Suprapubic skin (tissue), 4 donors: ENCODE measurements around the gene RAB44. TPM values are rescaled to one million over a fixed set of nuclear protein-coding genes. Genes with fewer than 3 reads are reported as not detected.
"Not testable (repeated sequence)": the region's sequence is repeated elsewhere in the genome, so short reads cannot be mapped to it uniquely, and the experiment has no call there.

Experiments used
- DNase-seq, 2 donors: peaks; one replicate each; pipeline ENCODE4 v3.0.0-alpha.2; 2019; ENCODE audit warnings: low spot score in 2 of 2
- H3K27ac ChIP-seq: fragments of 200-600 bp; sonication (generic); one replicate; pipeline ENCODE4 v1.5.1; 2019
- H3K27me3 ChIP-seq: fragments of 200-600 bp; sonication (generic); one replicate; pipeline ENCODE4 v1.5.1; 2019
- H3K36me3 ChIP-seq: fragments of 200-600 bp; sonication (generic); one replicate; pipeline ENCODE4 v1.5.1; 2019
- H3K4me1 ChIP-seq: fragments of 200-600 bp; sonication (generic); one replicate; pipeline ENCODE4 v1.5.1; 2019
- H3K4me3 ChIP-seq: fragments of 200-600 bp; sonication (generic); one replicate; pipeline ENCODE4 v1.5.1; 2019; ENCODE audit warnings: mild to moderate bottlenecking
- H3K9me3 ChIP-seq: fragments of 200-600 bp; sonication (generic); one replicate; pipeline ENCODE4 v1.5.1; 2019
- CTCF ChIP-seq, 2 donors: fragments of 200-600 bp in 1 of 2; fragments of 450-650 bp in 1 of 2; sonication (generic) in 1 of 2; IDR thresholded peaks; one replicate each; pipeline ENCODE4 v1.5.1; 2016 to 2019; ENCODE audit warnings: antibody characterized with exemption in 2 of 2, mild to moderate bottlenecking in 1 of 2, moderate library complexity in 1 of 2
- EP300 ChIP-seq: sonication (generic); formaldehyde crosslinking; IDR thresholded peaks from one replicate; pipeline ENCODE4 v1.6.1; 2017; ENCODE audit warnings: antibody characterized with exemption
- POLR2A ChIP-seq, 2 donors: fragments of 450-650 bp; IDR thresholded peaks; one replicate each; pipeline ENCODE4 v1.6.1; 2017; ENCODE audit warnings: antibody characterized with exemption in 2 of 2, mild to moderate bottlenecking in 2 of 2, moderate library complexity in 2 of 2
- POLR2AphosphoS5 ChIP-seq, 3 donors: sonication (generic); formaldehyde crosslinking; IDR thresholded peaks; one replicate each; pipeline ENCODE4 v1.6.1; 2017; ENCODE audit warnings: antibody characterized with exemption in 3 of 3
- WGBS: methylation state at CpG from one replicate; pipeline ENCODE4 v1.1.5; 2018; 5-methylcytosine and 5-hydroxymethylcytosine counted together
- total RNA-seq, 4 donors: library from RNA; depleted of rRNA; stranded (reverse); fragments of >200 nt; gene quantifications; one replicate each; pipeline ENCODE4 v1.1.0, GENCODE V29; 2016

RAB44 gene
- total RNA-seq, 4 donors from 2014 or later: 0.16 to 1.1 (median 0.17) TPM; not detected in 1

- TF ChIP-seq CTCF (IDR thresholded peaks at IDR 0.05) (no peak), EP300 (no peak), POLR2A (IDR thresholded peaks at IDR 0.05) (no peak), POLR2AphosphoS5 (IDR thresholded peaks at IDR 0.05) (no peak)
- DNase-seq: no peak
- Histone ChIP-seq H3K9me3 (no peaks in the 10 kb centered on the region), H3K27ac (no peak overlapping the region), H3K4me1 (no peaks in the 10 kb centered on the region), H3K4me3 (no peak overlapping the region), H3K36me3 (no peaks in the 10 kb centered on the region), H3K27me3 (no peaks in the 10 kb centered on the region)
- 91% methylated on average over 3 of the region's 3 CpGs for WGBS
Observed at GRCh38 chr6:36700831-36701230, 3.2 kb downstream of the RAB44 start.

GRCh38 chr6:36701401-36701991 is 3.9 kb downstream of the RAB44 start:
- peak; percentile 36 to 52 for DNase-seq
- H3K9me3 ChIP-seq: no peaks in the 10 kb centered on the region
- H3K27me3 ChIP-seq: no peaks in the 10 kb centered on the region
- H3K4me1 ChIP-seq: no peaks in the 10 kb centered on the region
- 67% methylated on average over 3 of the region's 3 CpGs for WGBS
- no peak overlapping the region for H3K27ac ChIP-seq
- no peak overlapping the region for H3K4me3 ChIP-seq
- H3K36me3 ChIP-seq: no peaks in the 10 kb centered on the region
- no peak for TF ChIP-seq CTCF (IDR thresholded peaks at IDR 0.05)
- TF ChIP-seq EP300: no peak
- TF ChIP-seq POLR2A (IDR thresholded peaks at IDR 0.05): no peak
- TF ChIP-seq POLR2AphosphoS5 (IDR thresholded peaks at IDR 0.05): no peak

GRCh38 chr6:36702656-36703055 is 5.0 kb downstream of the RAB44 start:
- no peak overlapping the region for H3K27ac ChIP-seq
- DNase-seq: peak in 1 of 2 donors; percentile 41
- H3K27me3 ChIP-seq: no peaks in the 10 kb centered on the region
- TF ChIP-seq EP300 (no peak), CTCF (IDR thresholded peaks at IDR 0.05) (no peak), POLR2A (IDR thresholded peaks at IDR 0.05) (no peak)
- H3K4me3 ChIP-seq: no peak overlapping the region
- WGBS: 100% methylated on average over 3 of the region's 3 CpGs
- no peaks in the 10 kb centered on the region for H3K9me3 ChIP-seq
- no peaks in the 10 kb centered on the region for H3K4me1 ChIP-seq
- H3K36me3 ChIP-seq: no peaks in the 10 kb centered on the region

- H3K36me3 ChIP-seq: no peaks in the 10 kb centered on the region
- no peak for TF ChIP-seq CTCF (IDR thresholded peaks at IDR 0.05)
- no peak for TF ChIP-seq POLR2A (IDR thresholded peaks at IDR 0.05)
- no peak for TF ChIP-seq EP300
- no peak for TF ChIP-seq POLR2AphosphoS5 (IDR thresholded peaks at IDR 0.05)
- H3K4me1 ChIP-seq: no peaks in the 10 kb centered on the region
- no peak overlapping the region for H3K4me3 ChIP-seq
- 97% methylated on average over 5 of the region's 5 CpGs for WGBS
- H3K27me3 ChIP-seq: no peaks in the 10 kb centered on the region
- peak in 1 of 2 donors; percentile 68 for DNase-seq
- H3K9me3 ChIP-seq: no peaks in the 10 kb centered on the region
- H3K27ac ChIP-seq: no peak overlapping the region
Observed at GRCh38 chr6:36703081-36703606, 5.5 kb downstream of the RAB44 start.

GRCh38 chr6:36703982-36704381 is 6.4 kb downstream of the RAB44 start:
- peak in 1 of 2 donors; percentile 67 for DNase-seq

GRCh38 chr6:36704961-36705577 is 7.4 kb downstream of the RAB44 start:
- H3K27ac ChIP-seq, H3K36me3 ChIP-seq, H3K9me3 ChIP-seq, H3K4me1 ChIP-seq, DNase-seq, H3K4me3 ChIP-seq, H3K27me3 ChIP-seq: not testable (repeated sequence)
- 74% methylated on average over 7 of the region's 7 CpGs for WGBS

More at GRCh38 chr6:36703982-36704381, 6.4 kb downstream of the RAB44 start:
- 94% methylated on average over 18 of the region's 18 CpGs for WGBS
- no peaks in the 10 kb centered on the region for H3K36me3 ChIP-seq
- H3K4me1 ChIP-seq: no peaks in the 10 kb centered on the region
- no peaks in the 10 kb centered on the region for H3K27me3 ChIP-seq
- H3K27ac ChIP-seq: no peak overlapping the region
- H3K9me3 ChIP-seq: no peaks in the 10 kb centered on the region
- no peak overlapping the region for H3K4me3 ChIP-seq
- no peak for TF ChIP-seq POLR2A (IDR thresholded peaks at IDR 0.05)
- TF ChIP-seq CTCF (IDR thresholded peaks at IDR 0.05): no peak
